ENCODE data around the gene DOHH. TPM values are rescaled to one million over a fixed set of nuclear protein-coding genes. Genes with fewer than 3 reads are reported as not detected.

Gene DOHH
- total RNA-seq, 1 experiment from 2014 or later = 22.3 TPM

DNA sequence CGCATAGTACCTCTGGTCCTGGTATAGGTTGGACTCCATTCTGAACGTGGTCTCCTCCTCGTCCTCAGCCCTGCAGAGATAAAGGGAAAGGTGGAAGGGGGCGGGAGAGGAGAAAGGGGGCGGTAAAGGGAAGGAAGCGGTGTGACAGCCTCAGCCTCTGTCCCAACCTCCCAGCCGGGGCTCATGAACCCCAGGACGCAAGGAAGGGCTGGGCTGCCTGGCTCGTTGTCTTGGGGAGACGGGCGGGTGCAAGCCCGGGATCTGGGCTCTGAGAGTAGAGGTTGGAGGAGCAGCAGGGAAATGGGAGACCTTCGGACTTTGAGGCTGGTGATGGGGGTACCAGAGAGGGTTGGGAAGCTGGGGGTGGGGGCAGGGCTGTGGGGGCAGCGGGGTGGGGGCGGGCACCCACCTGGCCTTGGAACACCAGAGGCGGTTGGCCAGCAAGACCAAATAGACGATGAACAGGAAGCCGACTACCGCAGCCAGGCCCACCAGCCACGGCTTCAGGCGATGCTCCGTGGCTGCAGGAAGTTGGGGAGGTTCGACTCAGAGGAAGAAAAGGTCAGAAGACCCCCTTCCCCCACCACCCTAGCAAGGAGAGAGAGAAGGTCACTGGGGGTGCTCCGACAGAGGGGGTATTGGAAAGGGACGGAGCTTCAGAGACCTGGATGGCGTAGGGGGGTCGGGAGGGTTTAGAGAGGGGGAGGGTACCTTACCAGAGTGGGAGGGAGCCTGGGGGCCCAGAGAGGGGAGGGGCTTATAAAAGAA, 21.9 kb downstream of the DOHH start:
- Histone ChIP-seq H3K27me3 (replicated peaks; ENCODE audit: insufficient read depth, low read depth, low read length, poor library complexity) (peaks cover 29% of the 10 kb centered on the region), H3K36me3 (ENCODE audit: insufficient read depth, low read length, poor library complexity, severe bottlenecking) (no peaks in the 10 kb centered on the region), H3K4me3 (ENCODE audit: low read depth, low read length, poor library complexity, severe bottlenecking) (no peak overlapping the region), H3K27ac (ENCODE audit: low read depth, low read length, poor library complexity, severe bottlenecking) (no peak overlapping the region), H3K4me1 (ENCODE audit: insufficient read depth, low read length, poor library complexity, severe bottlenecking) (no peaks in the 10 kb centered on the region), H3K9me3 (ENCODE audit: low read depth, low read length, poor library complexity, severe bottlenecking) (no peaks in the 10 kb centered on the region)
- no TSS peak for BruUV-seq (replicated peaks)
- ChIA-PET CTCF (no interaction called here), POLR2A (ENCODE audit: low non-redundant PET) (interaction anchor here (0.6 kb wide), 1 partner anchor 132 kb away, joined by 3 read pairs; no protein-coding TSS in a partner anchor)
- no peak for TF ChIP-seq EZH2 (IDR thresholded peaks at IDR 0.05; ENCODE audit: borderline replicate concordance, low read depth, low read length, poor library complexity, severe bottlenecking)
- TF ChIP-seq CTCF (conservative IDR thresholded peaks at IDR 0.05; ENCODE audit: low read depth, low read length) = no peak
- no peak for DNase-seq (ENCODE audit: low spot score)
- intact Hi-C loops (cut with micrococcal nuclease; ENCODE audit: unreplicated experiment) = no loop called here

- Histone ChIP-seq H3K27me3 (replicated peaks; ENCODE audit: insufficient read depth, low read depth, low read length, poor library complexity) (peaks cover 23% of the 10 kb centered on the region), H3K4me3 (ENCODE audit: low read depth, low read length, poor library complexity, severe bottlenecking) (no peak overlapping the region), H3K36me3 (ENCODE audit: insufficient read depth, low read length, poor library complexity, severe bottlenecking) (no peaks in the 10 kb centered on the region), H3K9me3 (ENCODE audit: low read depth, low read length, poor library complexity, severe bottlenecking) (no peaks in the 10 kb centered on the region), H3K27ac (ENCODE audit: low read depth, low read length, poor library complexity, severe bottlenecking) (no peak overlapping the region), H3K4me1 (ENCODE audit: insufficient read depth, low read length, poor library complexity, severe bottlenecking) (no peaks in the 10 kb centered on the region)
- intact Hi-C loops (cut with micrococcal nuclease; ENCODE audit: unreplicated experiment) = no loop called here
- CTCF ChIA-PET = no interaction called here
- TF ChIP-seq EZH2 (IDR thresholded peaks at IDR 0.05; ENCODE audit: borderline replicate concordance, low read depth, low read length, poor library complexity, severe bottlenecking) (no peak), CTCF (conservative IDR thresholded peaks at IDR 0.05; ENCODE audit: low read depth, low read length) (no peak)
- no TSS peak for BruUV-seq (replicated peaks)
- POLR2A ChIA-PET (ENCODE audit: low non-redundant PET) = no interaction called here
- no peak for DNase-seq (ENCODE audit: low spot score)
Observed at GRCh38 chr19:3477951-3478350, 22.5 kb downstream of the DOHH start.

GRCh38 chr19:3477506-3477905, 23.0 kb downstream of the DOHH start:
- Histone ChIP-seq H3K4me3 (ENCODE audit: low read depth, low read length, poor library complexity, severe bottlenecking) (no peak overlapping the region), H3K36me3 (ENCODE audit: insufficient read depth, low read length, poor library complexity, severe bottlenecking) (no peaks in the 10 kb centered on the region), H3K9me3 (ENCODE audit: low read depth, low read length, poor library complexity, severe bottlenecking) (no peaks in the 10 kb centered on the region), H3K27ac (ENCODE audit: low read depth, low read length, poor library complexity, severe bottlenecking) (no peak overlapping the region), H3K27me3 (replicated peaks; ENCODE audit: insufficient read depth, low read depth, low read length, poor library complexity) (peaks cover 18% of the 10 kb centered on the region), H3K4me1 (ENCODE audit: insufficient read depth, low read length, poor library complexity, severe bottlenecking) (no peaks in the 10 kb centered on the region)
- DNase-seq (ENCODE audit: low spot score) = no peak
- ChIA-PET CTCF (no interaction called here), POLR2A (ENCODE audit: low non-redundant PET) (no interaction called here)
- intact Hi-C loops (cut with micrococcal nuclease; ENCODE audit: unreplicated experiment) = no loop called here
- TF ChIP-seq CTCF (conservative IDR thresholded peaks at IDR 0.05; ENCODE audit: low read depth, low read length) = no peak
- no peak for TF ChIP-seq EZH2 (IDR thresholded peaks at IDR 0.05; ENCODE audit: borderline replicate concordance, low read depth, low read length, poor library complexity, severe bottlenecking)
- no TSS peak for BruUV-seq (replicated peaks)

All from A673 (cell line).